Psoas muscle (tissue), 8 donors: ENCODE measurements around the gene SLC7A6. TPM values are rescaled to one million over a fixed set of nuclear protein-coding genes. Genes with fewer than 3 reads are reported as not detected.

Experiments
- ATAC-seq, 4 donors: fragments of 200-7000 bp; cut with Tn5 transposase; one replicate each; pipeline ENCODE4 v1.9.1; 2020; ENCODE audit warnings: moderate library complexity in 3 of 4, mild to moderate bottlenecking in 2 of 4
- DNase-seq, 2 donors: peaks; one replicate each; pipeline ENCODE4 v3.0.0-alpha.2; 2020
- H3K27ac ChIP-seq: fragments of 200-600 bp; one replicate; pipeline ENCODE4 v1.8.0; 2022
- H3K27me3 ChIP-seq, 3 donors: fragments of 200-600 bp in 1 of 3; one replicate each; pipeline versions ENCODE4 v1.6.1 to v1.8.0; 2013 to 2022; ENCODE audit warnings: low read length in 2 of 3, mild to moderate bottlenecking in 2 of 3, moderate library complexity in 1 of 3; ENCODE audit not compliant: insufficient read depth in 3 of 3
- H3K36me3 ChIP-seq, 2 donors: fragments of 200-600 bp in 1 of 2; one replicate each; pipeline versions ENCODE4 v1.6.1 to v1.8.0; 2013 to 2022; ENCODE audit warnings: low read depth in 1 of 2, mild to moderate bottlenecking in 1 of 2, moderate library complexity in 1 of 2; ENCODE audit not compliant: insufficient read depth in 1 of 2
- H3K4me1 ChIP-seq: fragments of 200-600 bp; one replicate; pipeline ENCODE4 v1.8.0; 2022
- H3K4me3 ChIP-seq: fragments of 200-600 bp; one replicate; pipeline ENCODE4 v1.8.0; 2022; ENCODE audit warnings: mild to moderate bottlenecking
- H3K9me3 ChIP-seq: fragments of 200-600 bp; one replicate; pipeline ENCODE4 v1.8.0; 2022
- WGBS, 3 donors: extraction: QIAGEN DNeasy Blood & Tissue Kit; methylation state at CpG; one replicate each; pipeline versions ENCODE4 v1.1.6 to v1.1.7; 2013; 5-methylcytosine and 5-hydroxymethylcytosine counted together
- intact Hi-C, 2 donors: fragments of 100-400 bp; cut with DNase I; formaldehyde crosslinking; loops; one replicate each; pipeline versions ENCODE4 v1.11.0 to v1.14.2; 2022
- polyA plus RNA-seq, 3 donors: library from polyadenylated mRNA; stranded (reverse); fragments of 200-250 nt; gene quantifications; one replicate each; pipeline ENCODE4 v1.2.3, GENCODE V29; 2013
- total RNA-seq, 4 donors: library from RNA; stranded (reverse); fragmentation: NEBNext Ultra II Directional in 2 of 4; extraction: Animal tissue kit (Norgen Biotek cat#: 25700) in 2 of 4; gene quantifications; one replicate each; pipeline versions ENCODE4 v1.2.1 to v1.2.4, GENCODE V29; 2021 to 2023
- TF ChIP-seq, protein P1 (sequence below): fragments of 200-600 bp; IDR thresholded peaks from one replicate; pipeline ENCODE4 v1.8.0; 2022; ENCODE audit warnings: antibody characterized with exemption
- donor health status: healthy with polysubstance abuse.
- donor health status: DM: no; HTN: no; CAD: no; lungs with moderate emphysema.
- donor health status: Bipolar disorder and iron deficiency.
- donor health status: healthy.
- donor health status: DM: yes; HTN: yes; CAD: no.
- donor health status: DM: no; HTN: no; CAD: no.
- donor health status: DM: no; HTN: no; CAD: no.
- donor health status: DM: yes; HTN: yes; CAD: no.

Gene SLC7A6
- total and polyA plus RNA-seq, 7 donors: 9.2 to 217 (median 48.7) TPM

DNA sequence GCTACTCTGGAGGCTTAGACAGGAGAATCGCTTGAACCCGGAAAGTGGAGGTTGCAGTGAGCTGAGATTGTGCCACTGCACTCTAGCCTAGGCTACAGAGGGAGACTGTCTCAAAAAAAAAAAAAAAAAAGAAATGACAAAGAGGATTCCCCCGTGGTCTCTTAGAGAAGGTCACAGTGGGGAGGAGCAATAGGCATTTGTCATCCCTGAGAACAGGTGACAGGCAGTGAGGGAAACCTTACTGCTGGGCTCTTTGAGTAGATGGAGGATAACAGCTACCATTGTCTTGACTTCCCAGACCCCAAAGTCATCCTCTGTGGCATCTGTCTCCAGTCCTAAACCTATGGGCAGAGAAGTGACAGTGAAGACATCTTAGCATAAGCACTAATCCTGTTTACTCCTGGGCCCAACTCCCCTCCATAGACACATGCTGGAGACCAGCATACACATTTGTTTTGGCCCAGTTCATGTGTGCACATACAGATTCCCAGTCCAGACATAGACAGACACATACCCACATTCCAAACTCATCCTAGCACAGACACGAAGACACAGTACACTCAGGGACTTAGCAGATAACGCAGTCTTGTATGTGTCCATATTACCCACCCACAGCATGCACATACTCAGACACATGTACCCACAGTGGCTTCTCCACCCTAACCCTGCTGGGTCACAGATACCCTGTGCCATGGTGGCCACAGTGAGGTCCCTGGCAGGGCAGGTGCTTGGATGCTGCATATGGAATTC is 31.1 kb upstream of the SLC7A6 start:
- 73 to 77% (median 77%) methylated on average over 5 of the region's 5 CpGs for WGBS, 3 donors
- ATAC-seq (no peak), DNase-seq (no peak)
- TF ChIP-seq, protein P1, sequence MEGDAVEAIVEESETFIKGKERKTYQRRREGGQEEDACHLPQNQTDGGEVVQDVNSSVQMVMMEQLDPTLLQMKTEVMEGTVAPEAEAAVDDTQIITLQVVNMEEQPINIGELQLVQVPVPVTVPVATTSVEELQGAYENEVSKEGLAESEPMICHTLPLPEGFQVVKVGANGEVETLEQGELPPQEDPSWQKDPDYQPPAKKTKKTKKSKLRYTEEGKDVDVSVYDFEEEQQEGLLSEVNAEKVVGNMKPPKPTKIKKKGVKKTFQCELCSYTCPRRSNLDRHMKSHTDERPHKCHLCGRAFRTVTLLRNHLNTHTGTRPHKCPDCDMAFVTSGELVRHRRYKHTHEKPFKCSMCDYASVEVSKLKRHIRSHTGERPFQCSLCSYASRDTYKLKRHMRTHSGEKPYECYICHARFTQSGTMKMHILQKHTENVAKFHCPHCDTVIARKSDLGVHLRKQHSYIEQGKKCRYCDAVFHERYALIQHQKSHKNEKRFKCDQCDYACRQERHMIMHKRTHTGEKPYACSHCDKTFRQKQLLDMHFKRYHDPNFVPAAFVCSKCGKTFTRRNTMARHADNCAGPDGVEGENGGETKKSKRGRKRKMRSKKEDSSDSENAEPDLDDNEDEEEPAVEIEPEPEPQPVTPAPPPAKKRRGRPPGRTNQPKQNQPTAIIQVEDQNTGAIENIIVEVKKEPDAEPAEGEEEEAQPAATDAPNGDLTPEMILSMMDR: no peak
- intact Hi-C loops: loop anchor here in 1 of 2 donors (5.0 to 10.0 kb wide), 3 partner anchors 241 to 388 kb away; partner anchors contain the start of genes CENPT, NRN1L, NUTF2 and THAP11
- Histone ChIP-seq H3K4me1 (peaks cover 14% of the 10 kb centered on the region), H3K36me3 (peaks cover 0 to 24% of the 10 kb centered on the region in 2 donors), H3K27me3 (no peaks in the 10 kb centered on the region), H3K27ac (peak overlapping the region; percentile 18), H3K9me3 (no peaks in the 10 kb centered on the region), H3K4me3 (no peak overlapping the region)

DNA sequence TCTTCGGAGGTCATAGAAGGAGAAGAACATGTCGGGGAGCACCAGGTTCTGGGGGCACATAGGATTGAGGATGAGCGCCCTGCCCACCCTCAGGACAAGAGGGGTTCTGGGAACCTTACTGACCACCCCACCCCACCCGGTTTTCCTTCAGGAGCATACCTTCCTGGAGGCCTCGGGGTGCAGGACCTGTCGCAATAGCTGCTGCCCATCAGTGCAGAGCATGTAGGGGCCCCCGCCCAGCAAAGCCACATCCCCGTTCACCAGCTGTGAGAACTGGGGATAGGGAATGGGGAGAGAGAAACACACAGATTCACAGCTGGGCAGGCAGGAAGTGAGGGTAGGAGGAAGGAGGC is 30.5 kb upstream of the SLC7A6 start:
- Histone ChIP-seq H3K4me1 (peaks cover 9% of the 10 kb centered on the region), H3K27me3 (no peaks in the 10 kb centered on the region), H3K4me3 (no peak overlapping the region), H3K27ac (no peak overlapping the region), H3K9me3 (no peaks in the 10 kb centered on the region), H3K36me3 (peaks cover 0 to 24% of the 10 kb centered on the region in 2 donors)
- no peak for ATAC-seq
- intact Hi-C loops: loop anchor here in 1 of 2 donors (5.0 to 10.0 kb wide), 3 partner anchors 242 to 389 kb away; partner anchors contain the start of genes CENPT, NRN1L, NUTF2 and THAP11
- 71 to 73% (median 72%) methylated on average over 8 of the region's 8 CpGs for WGBS, 3 donors
- no peak for DNase-seq
- TF ChIP-seq, protein P1: no peak

DNA sequence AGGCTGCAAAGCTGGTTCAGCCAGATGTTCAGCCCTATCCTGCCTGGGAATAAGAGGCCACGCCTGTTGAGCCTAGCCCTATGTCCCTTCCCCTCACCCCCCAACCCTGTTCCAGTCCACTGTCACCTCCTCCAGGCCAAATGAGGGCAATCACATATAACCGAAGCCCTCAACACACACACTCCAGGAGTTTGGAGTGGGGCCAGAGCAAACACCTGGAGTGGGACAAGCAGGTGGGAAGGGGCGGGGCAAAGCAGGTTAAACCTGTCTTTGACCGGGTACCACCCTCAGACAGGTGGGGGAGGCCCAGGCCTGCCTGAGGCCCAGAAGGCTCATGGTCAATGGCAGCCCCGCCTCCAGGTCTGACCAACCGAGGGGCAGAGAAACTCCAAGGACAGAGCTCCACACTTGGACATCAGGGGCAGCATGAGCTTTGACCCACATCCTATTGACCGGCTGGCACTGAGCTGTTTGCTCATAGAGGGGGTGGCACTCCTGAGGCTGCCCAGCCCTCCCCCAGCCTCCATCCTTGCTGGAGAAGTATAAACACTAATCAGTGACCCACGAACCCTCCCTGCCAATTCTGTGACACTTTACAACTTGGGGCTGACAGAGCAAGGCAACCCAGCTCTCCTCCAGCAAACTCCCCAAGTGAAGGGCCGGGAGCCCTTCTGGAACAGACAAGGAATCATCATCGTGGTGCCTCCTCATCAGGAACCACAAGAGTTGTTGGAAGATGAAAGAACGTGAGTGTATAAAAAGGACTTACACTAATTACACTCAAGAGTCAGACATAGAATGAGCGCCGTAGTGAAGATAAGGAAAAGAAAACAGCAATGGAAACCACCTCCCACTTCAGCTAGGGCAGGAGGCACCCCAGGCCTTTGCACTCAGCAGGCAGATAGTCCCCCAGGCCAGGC is 29.9 kb upstream of the SLC7A6 start:
- peaks cover 4% of the 10 kb centered on the region for H3K4me1 ChIP-seq
- DNase-seq (peak in 1 of 2 donors; percentile 53), ATAC-seq (no peak)
- no peak overlapping the region for H3K4me3 ChIP-seq
- 59 to 68% (median 61%) methylated on average over 13 of the region's 13 CpGs for WGBS, 3 donors
- H3K9me3 ChIP-seq: no peaks in the 10 kb centered on the region
- no peak overlapping the region for H3K27ac ChIP-seq
- H3K27me3 ChIP-seq: no peaks in the 10 kb centered on the region
- intact Hi-C loops: loop anchor here in 1 of 2 donors (5.0 to 10.0 kb wide), 3 partner anchors 242 to 390 kb away; partner anchors contain the start of genes CENPT, NRN1L, NUTF2 and THAP11
- peaks cover 0 to 24% of the 10 kb centered on the region in 2 donors for H3K36me3 ChIP-seq
- TF ChIP-seq, protein P1: no peak

DNA sequence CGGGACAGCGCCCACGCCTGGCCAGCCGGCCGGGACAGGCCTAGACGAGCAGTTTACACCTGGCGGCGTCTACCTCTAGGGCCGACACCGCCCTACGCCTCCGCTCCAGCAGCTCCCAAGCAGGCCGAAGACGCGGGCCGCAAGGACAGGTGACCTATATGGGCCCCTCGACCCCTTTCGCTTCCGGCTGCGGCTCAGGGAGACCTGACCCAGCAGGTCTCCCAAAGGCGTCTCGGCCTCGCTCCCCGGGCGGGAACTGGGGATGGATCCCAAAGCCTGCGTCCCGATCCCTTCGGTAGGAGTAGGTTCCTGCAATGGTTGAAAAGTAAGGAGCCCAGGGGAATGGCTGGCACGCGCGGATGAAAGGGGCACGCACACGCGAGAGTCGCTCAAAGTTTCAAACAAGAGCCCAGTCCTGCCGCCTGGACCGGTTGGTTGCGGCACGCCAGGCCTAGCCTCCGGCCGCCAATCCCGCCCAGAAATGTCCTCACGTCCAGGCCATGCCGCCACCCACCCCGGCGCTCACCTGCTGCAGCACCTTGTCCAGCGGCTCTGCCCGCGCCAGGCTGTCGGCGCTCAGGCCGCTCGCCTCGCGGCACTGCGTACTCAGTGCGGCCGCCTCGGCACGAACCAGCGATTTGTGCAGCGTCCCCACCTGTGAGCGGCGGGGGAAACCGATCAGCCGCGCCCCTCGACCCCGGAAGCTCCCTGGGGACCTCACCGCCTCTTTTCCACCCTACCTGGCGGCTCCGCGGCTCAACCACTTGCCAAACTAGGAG is 29.0 kb upstream of the SLC7A6 start:
- H3K4me1 ChIP-seq: peaks cover 11% of the 10 kb centered on the region
- peak overlapping the region; percentile 71 for H3K4me3 ChIP-seq
- H3K9me3 ChIP-seq: no peaks in the 10 kb centered on the region
- TF ChIP-seq, protein P1: no peak
- DNase-seq: peak; percentile 30 to 58
- intact Hi-C loops: loop anchor here in 1 of 2 donors (10.0 kb wide), 2 partner anchors 350 to 390 kb away; partner anchors contain the start of genes CENPT, NRN1L, NUTF2 and THAP11
- ATAC-seq: no peak
- peak overlapping the region; percentile 38 for H3K27ac ChIP-seq
- H3K27me3 ChIP-seq: no peaks in the 10 kb centered on the region
- H3K36me3 ChIP-seq: peaks cover 0 to 18% of the 10 kb centered on the region in 2 donors
- 65 to 69% (median 68%) methylated on average over 72 to 73 of the region's 73 CpGs for WGBS, 3 donors
